Memory B cell (primary cell): ENCODE data around the gene NTS.

Experiments
- ATAC-seq: fragments of 150-1000 bp; cut with Tn5 transposase; 2 replicates; pipeline ENCODE4 v1.10.0; 2021; ENCODE audit warnings: low read depth, mild to moderate bottlenecking, moderate library complexity
- DNase-seq, 2 donors: peaks; one replicate each; pipeline ENCODE4 v3.0.0; 2022; ENCODE audit warnings: low spot score in 2 of 2
- H3K27ac Mint-ChIP-seq: one replicate; pipeline ENCODE4 v1.8.0; 2022; ENCODE audit warnings: mild to moderate bottlenecking, moderate library complexity, mixed read lengths
- H3K27me3 Mint-ChIP-seq: one replicate; pipeline ENCODE4 v1.8.0; 2022; ENCODE audit warnings: mixed read lengths
- H3K36me3 Mint-ChIP-seq: one replicate; pipeline ENCODE4 v1.8.0; 2022; ENCODE audit warnings: mild to moderate bottlenecking, mixed read lengths
- H3K4me1 Mint-ChIP-seq: one replicate; pipeline ENCODE4 v1.8.0; 2022; ENCODE audit warnings: mixed read lengths
- H3K4me3 Mint-ChIP-seq: one replicate; pipeline ENCODE4 v1.8.0; 2022; ENCODE audit warnings: mild to moderate bottlenecking, moderate library complexity, mixed read lengths
- H3K9me3 Mint-ChIP-seq: one replicate; pipeline ENCODE4 v1.8.0; 2022; ENCODE audit warnings: mixed read lengths

The NTS gene, protein sequence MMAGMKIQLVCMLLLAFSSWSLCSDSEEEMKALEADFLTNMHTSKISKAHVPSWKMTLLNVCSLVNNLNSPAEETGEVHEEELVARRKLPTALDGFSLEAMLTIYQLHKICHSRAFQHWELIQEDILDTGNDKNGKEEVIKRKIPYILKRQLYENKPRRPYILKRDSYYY

DNA sequence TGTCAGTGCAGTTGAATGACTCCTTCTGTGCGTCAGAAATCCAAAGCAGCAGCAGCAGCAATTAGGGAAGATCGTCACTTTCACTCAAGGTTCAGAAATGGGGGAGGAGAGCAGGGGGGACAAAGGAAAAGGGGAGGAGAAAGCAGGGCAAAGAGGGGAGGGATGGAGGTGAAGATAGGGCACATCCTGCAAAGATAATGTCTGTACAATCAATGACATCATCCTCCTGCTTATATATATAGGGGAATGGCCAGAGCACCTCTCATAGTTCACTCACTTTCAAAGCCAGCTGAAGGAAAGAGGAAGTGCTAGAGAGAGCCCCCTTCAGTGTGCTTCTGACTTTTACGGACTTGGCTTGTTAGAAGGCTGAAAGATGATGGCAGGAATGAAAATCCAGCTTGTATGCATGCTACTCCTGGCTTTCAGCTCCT is at the start of gene NTS:
Gene NTS, plus strand, starts transcription at position 265 of the 431 bp plus-strand sequence. Its CDS starts 109 bp downstream, at position 374.
- Mint-ChIP-seq H3K36me3 (no peaks in the 10 kb centered on the region), H3K27me3 (no peaks in the 10 kb centered on the region), H3K4me1 (peaks cover 2% of the 10 kb centered on the region), H3K9me3 (no peaks in the 10 kb centered on the region), H3K4me3 (no peak within 1 kb of the TSS), H3K27ac (no peak within 1 kb of the TSS)
- peak; percentile 60 for ATAC-seq
- DNase-seq: no peak

DNA sequence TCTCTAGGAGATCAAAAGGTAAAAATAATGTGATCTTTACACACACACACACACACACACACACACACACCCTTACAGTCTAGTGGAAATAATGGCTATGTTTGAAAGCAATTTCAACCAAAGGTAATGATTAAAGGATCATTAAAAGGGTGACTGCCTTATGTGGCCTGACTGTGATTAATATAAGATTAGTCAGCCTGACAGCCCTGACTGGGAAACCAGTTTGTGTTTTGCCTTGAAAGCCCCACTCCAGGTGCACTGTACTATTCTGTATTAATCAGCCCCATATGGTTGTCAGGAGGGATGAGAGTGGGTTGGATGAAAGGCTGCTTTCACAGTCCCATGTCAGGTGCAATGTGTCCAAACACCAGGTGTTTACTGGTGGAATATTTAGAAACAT is 48.3 kb upstream of the NTS start:
- DNase-seq (no peak), ATAC-seq (no peak)
- no peaks in the 10 kb centered on the region for H3K36me3 Mint-ChIP-seq
- no peak overlapping the region for H3K27ac Mint-ChIP-seq
- H3K27me3 Mint-ChIP-seq: no peaks in the 10 kb centered on the region
- H3K4me3 Mint-ChIP-seq: no peak overlapping the region
- H3K4me1 Mint-ChIP-seq: no peaks in the 10 kb centered on the region
- peaks cover 6% of the 10 kb centered on the region for H3K9me3 Mint-ChIP-seq

DNA sequence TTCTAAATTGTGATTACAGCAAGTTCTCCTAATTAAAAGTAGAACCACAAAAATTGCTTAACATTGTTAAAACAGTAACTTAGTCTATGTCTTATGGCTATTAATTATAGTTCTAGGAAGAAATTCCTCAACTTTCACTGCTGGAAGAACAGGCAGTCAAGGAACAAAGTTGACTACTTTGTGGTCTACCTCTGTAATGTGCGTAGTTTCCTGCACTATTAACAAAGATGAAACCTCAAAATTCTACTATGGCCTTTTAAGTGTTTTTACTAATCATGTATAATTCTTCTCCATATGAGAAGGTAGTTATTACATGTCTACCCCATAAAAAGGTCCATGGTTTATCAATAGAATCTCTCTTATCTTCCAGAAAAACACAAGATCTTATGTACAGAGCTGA is 45.5 kb upstream of the NTS start:
- Mint-ChIP-seq H3K4me1 (no peaks in the 10 kb centered on the region), H3K4me3 (no peak overlapping the region), H3K27ac (no peak overlapping the region), H3K9me3 (peaks cover 1% of the 10 kb centered on the region), H3K27me3 (no peaks in the 10 kb centered on the region), H3K36me3 (no peaks in the 10 kb centered on the region)
- ATAC-seq (no peak), DNase-seq (no peak)

DNA sequence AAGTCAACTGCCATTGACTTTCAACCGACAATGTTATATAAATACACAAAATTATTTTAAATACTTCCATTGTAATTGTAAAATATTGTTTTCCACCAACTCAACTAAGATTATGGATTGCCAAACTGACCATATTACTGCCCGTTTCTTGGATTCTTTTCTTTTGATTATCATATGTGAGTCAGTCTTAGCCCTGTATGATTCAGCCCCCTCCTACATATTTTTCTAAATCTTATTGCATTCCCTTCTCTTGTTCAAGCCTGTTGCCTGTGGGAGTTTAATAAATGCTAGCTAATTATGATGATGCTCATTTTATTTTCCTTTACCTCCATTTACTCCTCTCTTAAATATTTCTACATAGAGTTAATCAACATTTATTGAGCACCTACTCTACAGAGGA is 44.7 kb upstream of the NTS start:
- Mint-ChIP-seq H3K9me3 (peaks cover 1% of the 10 kb centered on the region), H3K27ac (no peak overlapping the region), H3K27me3 (no peaks in the 10 kb centered on the region), H3K36me3 (no peaks in the 10 kb centered on the region), H3K4me1 (no peaks in the 10 kb centered on the region), H3K4me3 (no peak overlapping the region)
- ATAC-seq: no peak
- DNase-seq: no peak

DNA sequence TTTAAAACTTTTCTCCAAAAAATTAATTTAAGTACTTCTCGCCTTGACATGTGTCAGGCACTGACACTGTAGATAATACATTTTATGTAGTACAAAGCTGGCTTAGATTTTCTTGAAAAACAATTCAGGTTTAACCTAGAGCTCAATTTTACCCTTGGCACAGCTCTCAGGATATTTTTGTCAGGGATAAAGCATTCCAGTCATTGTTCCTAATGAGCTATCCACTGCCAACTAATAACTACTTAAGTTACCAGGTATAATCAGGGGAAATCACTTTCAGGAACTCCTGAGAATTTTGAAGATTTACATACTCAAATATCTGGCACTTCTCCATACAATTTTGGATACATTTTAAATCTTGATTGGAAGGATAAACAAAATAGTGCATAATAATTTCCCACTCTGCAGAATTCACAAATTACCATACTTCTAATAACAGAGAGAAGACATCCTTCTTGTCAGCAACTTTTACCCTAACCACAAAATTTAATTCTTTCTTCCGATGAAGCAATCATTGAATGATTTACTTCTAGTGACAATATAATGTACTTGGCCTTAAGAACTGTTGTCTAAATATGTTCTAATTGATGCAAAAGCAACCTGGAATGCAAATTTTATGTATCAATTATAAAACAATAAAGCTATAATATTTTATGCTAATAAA is 42.6 kb upstream of the NTS start:
- DNase-seq: no peak
- Mint-ChIP-seq H3K36me3 (no peaks in the 10 kb centered on the region), H3K4me3 (no peak overlapping the region), H3K27me3 (no peaks in the 10 kb centered on the region), H3K27ac (no peak overlapping the region), H3K9me3 (no peaks in the 10 kb centered on the region), H3K4me1 (peaks cover 2% of the 10 kb centered on the region)
- no peak for ATAC-seq

DNA sequence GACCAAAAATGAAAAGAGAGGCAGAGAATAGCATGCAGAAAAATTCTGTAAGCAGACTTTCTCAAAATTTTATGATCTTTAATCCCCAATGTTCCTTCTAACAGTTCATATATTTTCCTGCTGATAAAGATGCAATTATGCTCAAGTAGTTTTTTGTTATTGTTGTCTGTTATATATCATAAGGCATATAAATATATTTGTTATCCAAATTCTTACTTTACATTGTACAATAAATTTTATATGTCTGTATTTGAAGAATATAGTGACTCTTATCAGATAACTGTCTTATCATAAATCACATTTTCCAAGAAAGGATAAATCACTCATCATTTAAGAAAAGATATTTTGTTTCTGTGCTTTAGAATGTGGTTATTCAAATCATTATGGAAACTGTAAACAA is 40.5 kb upstream of the NTS start:
- no peaks in the 10 kb centered on the region for H3K36me3 Mint-ChIP-seq
- no peaks in the 10 kb centered on the region for H3K9me3 Mint-ChIP-seq
- peaks cover 2% of the 10 kb centered on the region for H3K4me1 Mint-ChIP-seq
- no peak for DNase-seq
- H3K27ac Mint-ChIP-seq: no peak overlapping the region
- H3K27me3 Mint-ChIP-seq: no peaks in the 10 kb centered on the region
- ATAC-seq: no peak
- no peak overlapping the region for H3K4me3 Mint-ChIP-seq

DNA sequence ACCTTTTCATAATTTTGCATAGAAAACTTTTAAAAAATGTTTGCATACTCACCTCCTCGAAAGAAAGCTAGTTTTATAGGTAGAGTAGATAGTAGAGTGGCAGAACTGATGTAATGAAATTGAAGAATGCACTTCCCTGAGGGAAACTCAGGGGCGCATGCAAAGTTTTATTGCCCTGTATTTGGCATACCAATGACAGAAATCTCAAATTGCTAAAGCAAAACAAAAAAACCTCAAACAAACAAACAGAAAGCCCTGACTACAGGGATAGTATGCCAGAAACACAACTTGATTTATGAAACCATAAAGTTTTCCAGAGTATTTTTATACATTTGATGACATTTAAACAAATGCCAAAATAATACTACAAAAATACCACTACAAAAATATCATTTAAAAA is 39.7 kb upstream of the NTS start:
- no peak for DNase-seq
- no peak overlapping the region for H3K27ac Mint-ChIP-seq
- no peaks in the 10 kb centered on the region for H3K27me3 Mint-ChIP-seq
- no peak for ATAC-seq
- no peaks in the 10 kb centered on the region for H3K9me3 Mint-ChIP-seq
- H3K36me3 Mint-ChIP-seq: no peaks in the 10 kb centered on the region
- peaks cover 2% of the 10 kb centered on the region for H3K4me1 Mint-ChIP-seq
- no peak overlapping the region for H3K4me3 Mint-ChIP-seq

DNA sequence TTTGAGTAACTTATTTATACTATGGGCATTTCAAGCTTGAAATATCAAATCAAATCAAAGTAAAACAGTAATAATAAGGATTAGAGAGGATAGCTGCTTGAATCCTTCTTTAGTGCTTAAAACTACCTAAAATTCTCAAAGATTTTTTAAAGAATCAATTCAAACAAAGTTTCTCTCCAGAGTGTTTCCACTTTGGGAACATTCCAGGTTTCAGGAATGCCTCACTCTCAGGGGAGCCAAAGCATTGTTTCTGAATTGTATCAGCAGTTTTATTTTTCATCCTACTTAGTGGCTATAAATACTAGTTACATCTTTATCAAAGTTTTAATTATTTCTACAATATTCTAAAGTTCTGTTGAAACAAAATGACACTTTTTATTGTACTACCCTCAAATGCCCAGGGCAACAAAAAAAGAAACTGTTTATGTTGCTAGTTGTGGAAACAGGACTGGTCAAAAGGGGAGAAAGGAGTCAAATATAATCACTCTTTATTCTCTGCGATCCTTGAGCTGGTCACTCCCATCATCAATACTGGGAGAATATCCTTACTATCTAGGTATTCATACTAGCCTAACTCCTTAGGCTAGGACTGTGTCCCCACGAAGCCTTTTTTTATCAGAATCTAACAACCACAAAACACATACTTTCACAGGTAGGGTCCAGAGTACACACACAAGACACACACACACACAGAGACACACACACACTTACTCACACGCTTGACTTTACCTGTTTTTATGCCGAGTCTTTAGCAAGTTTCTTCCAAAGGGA is 38.5 kb upstream of the NTS start:
- peaks cover 2% of the 10 kb centered on the region for H3K4me1 Mint-ChIP-seq
- no peak for ATAC-seq
- no peaks in the 10 kb centered on the region for H3K9me3 Mint-ChIP-seq
- no peak overlapping the region for H3K4me3 Mint-ChIP-seq
- DNase-seq: no peak
- no peaks in the 10 kb centered on the region for H3K36me3 Mint-ChIP-seq
- no peaks in the 10 kb centered on the region for H3K27me3 Mint-ChIP-seq
- H3K27ac Mint-ChIP-seq: no peak overlapping the region

DNA sequence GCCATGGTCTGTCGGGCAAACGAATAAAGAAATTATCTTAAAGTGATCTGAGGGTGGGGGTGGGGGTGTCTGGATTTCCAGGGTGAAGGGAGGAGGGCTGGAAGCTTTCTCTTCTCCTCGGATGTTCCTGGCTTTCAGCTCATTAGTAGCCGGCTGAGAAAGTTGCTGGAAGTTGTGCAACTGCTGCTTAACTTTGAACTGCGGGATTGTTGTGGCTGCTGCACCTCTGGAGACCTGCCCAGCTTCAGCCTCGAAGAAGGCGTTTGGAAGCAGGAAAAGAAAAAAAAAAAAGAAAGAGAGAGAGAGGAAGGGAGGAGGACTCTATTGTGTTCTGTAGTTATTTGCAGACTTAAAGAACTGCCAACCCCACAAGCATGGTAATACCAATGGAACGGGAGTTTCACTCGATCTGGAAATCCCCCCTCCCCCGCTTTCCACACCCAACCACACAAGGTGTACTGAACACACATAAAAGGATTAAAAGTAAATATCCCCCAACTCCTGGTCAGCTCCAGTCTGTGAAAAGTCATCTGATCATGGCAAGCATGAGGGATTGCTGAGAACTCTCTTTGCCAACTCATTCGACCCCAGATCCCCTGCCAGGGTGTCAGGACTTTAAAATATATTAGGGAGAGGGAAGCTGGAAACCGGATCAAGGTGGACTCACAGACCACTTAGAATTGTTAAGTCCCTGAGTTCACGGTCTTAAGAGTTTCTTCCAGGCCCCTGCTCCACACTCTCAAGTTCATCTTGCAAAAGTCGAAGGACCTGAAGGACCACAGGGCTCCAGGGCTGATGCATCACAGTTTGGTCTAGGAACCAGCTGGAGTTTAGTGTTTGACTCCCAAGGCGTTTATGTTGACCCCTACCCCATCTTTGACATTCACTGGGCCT is 37.7 kb upstream of the NTS start, which contains the start of gene RASSF9:
Gene RASSF9, minus strand, starts transcription at position 213 of the 894 bp plus-strand sequence. Its CDS starts 208 bp downstream, at position 5.
- ATAC-seq: no peak
- DNase-seq: no peak
- Mint-ChIP-seq H3K27me3 (no peaks in the 10 kb centered on the region), H3K36me3 (no peaks in the 10 kb centered on the region), H3K27ac (no peak within 1 kb of the TSS), H3K4me1 (peaks cover 2% of the 10 kb centered on the region), H3K9me3 (no peaks in the 10 kb centered on the region), H3K4me3 (no peak within 1 kb of the TSS)

DNA sequence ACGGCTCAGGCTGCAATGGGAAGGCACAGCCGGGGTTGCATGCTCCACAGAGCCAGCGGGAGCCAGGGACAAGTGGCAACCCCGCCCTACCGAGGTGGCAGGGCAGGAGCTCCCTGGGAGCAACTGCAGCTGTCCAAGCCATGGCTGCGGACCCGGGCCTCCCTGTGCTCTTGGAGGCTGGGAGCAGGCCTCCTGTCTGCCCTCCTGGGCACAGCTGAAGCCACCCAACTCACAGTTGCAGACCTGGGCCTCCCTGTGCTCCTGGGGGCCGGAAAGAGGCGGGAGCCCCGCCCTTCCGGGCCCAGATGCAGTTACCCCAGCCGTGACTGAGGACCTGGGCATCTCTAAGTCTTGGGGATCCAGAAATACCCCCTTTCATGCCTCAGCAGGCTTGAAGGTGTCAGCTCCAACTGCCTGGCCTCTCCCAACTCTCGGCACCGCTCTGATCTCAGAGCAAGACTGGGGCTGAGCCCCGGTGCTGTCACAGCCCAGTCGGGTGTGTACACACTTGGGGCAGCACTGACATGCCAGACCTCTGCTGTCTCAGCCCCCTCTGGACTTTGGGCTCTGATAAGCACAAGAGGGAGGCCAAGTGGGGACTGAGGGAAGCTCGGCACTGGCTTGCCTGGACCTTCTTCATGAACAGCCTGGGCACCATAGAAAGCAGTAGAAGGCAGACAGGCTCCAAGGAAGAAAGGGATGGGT is 30.3 kb upstream of the NTS start:
- no peak overlapping the region for H3K4me3 Mint-ChIP-seq
- H3K4me1 Mint-ChIP-seq: no peaks in the 10 kb centered on the region
- no peaks in the 10 kb centered on the region for H3K27me3 Mint-ChIP-seq
- H3K36me3 Mint-ChIP-seq: no peaks in the 10 kb centered on the region
- H3K9me3 Mint-ChIP-seq: no peaks in the 10 kb centered on the region
- no peak overlapping the region for H3K27ac Mint-ChIP-seq
- ATAC-seq (no peak), DNase-seq (no peak)

DNA sequence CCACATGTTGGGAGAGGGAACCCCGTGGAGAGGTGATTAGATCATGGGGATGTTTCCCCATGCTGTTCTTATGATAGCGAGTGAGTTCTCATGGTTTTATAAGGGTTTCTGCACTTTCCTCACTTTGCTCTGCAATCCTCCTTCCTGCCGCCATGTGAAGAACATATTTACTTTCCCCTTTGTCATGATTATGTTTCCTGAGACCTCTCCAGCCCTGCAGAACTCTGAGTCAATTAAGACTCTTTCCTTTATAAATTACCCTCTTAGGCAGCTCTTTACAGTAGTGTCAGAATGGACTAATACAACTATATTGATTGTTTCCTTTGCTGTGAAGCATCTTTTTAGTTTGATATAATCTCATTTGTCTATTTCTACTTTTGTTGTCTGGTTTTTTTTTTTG is 24.8 kb upstream of the NTS start:
- H3K4me3 Mint-ChIP-seq: no peak overlapping the region
- DNase-seq (no peak), ATAC-seq (no peak)
- H3K27ac Mint-ChIP-seq: no peak overlapping the region
- no peaks in the 10 kb centered on the region for H3K36me3 Mint-ChIP-seq
- H3K4me1 Mint-ChIP-seq: no peaks in the 10 kb centered on the region
- H3K27me3 Mint-ChIP-seq: no peaks in the 10 kb centered on the region
- H3K9me3 Mint-ChIP-seq: peaks cover 2% of the 10 kb centered on the region

DNA sequence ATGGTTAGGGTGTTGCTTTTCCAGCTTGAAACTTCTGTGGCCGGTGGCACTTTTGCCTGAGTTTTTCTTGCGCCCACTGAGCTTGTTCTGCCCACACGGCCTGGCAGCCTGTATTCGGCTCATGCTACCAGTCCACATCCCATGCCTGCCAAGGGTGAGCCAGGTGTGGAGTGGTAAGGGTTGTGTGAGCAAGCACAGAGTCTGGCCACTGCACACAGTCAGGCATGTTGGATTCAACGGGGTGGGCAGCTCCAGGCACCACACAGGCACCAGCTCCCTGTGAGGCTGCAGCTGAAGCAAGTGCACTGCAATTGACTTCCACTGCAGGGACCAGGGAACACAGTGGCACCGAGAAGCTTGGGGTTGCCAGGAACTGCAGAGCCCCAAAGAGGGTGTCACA is 18.8 kb upstream of the NTS start:
- DNase-seq: no peak
- Mint-ChIP-seq H3K27ac (no peak overlapping the region), H3K4me1 (no peaks in the 10 kb centered on the region), H3K9me3 (no peaks in the 10 kb centered on the region), H3K4me3 (no peak overlapping the region), H3K36me3 (no peaks in the 10 kb centered on the region), H3K27me3 (no peaks in the 10 kb centered on the region)
- no peak for ATAC-seq

DNA sequence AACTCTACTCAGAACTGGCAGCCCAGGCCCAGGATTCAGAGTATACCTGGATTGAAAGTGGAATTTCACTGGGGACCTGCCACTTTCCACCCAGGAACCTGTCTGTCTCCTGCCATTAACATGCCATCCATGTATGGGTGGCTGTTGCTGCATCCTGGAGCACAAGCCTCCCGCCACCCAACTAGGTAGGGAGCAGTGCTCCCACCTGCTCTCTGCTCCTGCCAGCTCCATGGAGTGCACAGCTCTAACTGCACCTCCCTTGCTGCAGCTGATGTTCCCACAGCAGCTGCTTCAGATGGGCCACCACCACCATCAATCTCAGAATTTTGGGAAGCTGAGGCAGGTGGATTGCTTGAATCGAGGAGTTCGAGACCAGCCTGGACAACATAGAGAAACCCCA is 17.1 kb upstream of the NTS start:
- no peak for ATAC-seq
- Mint-ChIP-seq H3K9me3 (no peaks in the 10 kb centered on the region), H3K27me3 (no peaks in the 10 kb centered on the region), H3K4me3 (no peak overlapping the region), H3K27ac (no peak overlapping the region), H3K4me1 (no peaks in the 10 kb centered on the region), H3K36me3 (no peaks in the 10 kb centered on the region)
- no peak for DNase-seq
